Measurements from ENCODE around the gene ZNF677. TPM values are rescaled to one million over a fixed set of nuclear protein-coding genes. Genes with fewer than 3 reads are reported as not detected.
"Not testable (repeated sequence)": the region's sequence is repeated elsewhere in the genome, so short reads cannot be mapped to it uniquely, and the experiment has no call there.

ZNF677 gene
- total and polyA plus RNA-seq, 2 experiments from 2014 or later: 57.2 to 74.8 TPM

DNA sequence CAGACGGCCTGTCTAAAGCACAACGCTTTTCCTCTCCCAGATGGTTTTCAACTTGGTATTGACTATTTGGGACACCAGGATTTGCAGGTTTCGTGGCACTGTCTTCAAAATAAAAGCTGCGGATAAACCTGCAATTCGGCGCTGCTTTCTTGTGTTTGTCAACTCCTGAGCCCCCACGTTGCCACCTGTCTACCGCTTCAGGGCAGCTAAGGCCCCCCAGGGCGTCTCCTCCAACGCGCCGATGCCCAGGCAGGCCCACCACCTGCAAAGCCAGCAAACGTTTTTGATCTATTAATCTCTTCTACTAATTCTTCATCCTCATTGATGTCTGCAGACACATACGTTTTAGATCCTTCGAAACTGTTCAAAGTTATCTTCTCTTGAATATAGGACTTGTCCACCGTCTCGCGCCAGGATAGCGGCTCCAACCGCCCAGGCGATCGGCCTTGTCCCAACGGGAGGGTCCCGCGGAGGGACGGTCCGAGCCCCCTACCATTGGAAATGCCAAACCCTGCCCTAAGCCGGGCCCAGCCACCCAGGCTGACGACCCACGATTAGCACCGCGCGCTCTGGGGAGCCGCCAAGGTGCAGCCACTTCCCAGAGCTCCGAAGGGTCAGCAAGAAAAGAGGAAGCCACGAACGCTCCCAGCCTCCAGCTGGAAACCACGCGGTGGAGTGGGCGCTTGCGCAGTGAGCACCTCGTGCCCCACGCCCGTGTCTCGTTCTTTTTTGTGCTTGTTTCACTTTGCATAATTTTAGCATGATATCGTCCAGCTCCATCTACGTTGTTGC is 36.3 kb upstream of the ZNF677 start:
- Histone ChIP-seq H3K4me2 (no peak overlapping the region), H3F3A (replicated peaks; ENCODE audit: low read depth) (no peaks in the 10 kb centered on the region), H2AFZ (no peak overlapping the region), H3K27ac (ENCODE audit: low read depth) (no peak overlapping the region), H3K4me3 (no peak overlapping the region), H3K36me3 (ENCODE audit: insufficient read depth) (peaks cover 12% of the 10 kb centered on the region), H3K9me2 (ENCODE audit: insufficient read depth) (no peaks in the 10 kb centered on the region; the same call in 1 of the 2 replicates), H4K20me1 (replicated peaks; ENCODE audit: insufficient read depth) (no peaks in the 10 kb centered on the region), H3K27me3 (ENCODE audit: insufficient read depth) (no peaks in the 10 kb centered on the region), H3K79me2 (replicated peaks; ENCODE audit: insufficient read depth) (no peaks in the 10 kb centered on the region), H3K4me1 (ENCODE audit: insufficient read depth) (no peaks in the 10 kb centered on the region)
- peaks cover 86% of the 10 kb centered on the region for H3K9me3 Mint-ChIP-seq
- peaks cover 2% of the 10 kb centered on the region for H3K27me3 Mint-ChIP-seq (ENCODE audit: insufficient read depth, low read depth, poor library complexity)
- no peaks in the 10 kb centered on the region for H3K4me1 Mint-ChIP-seq
- TF ChIP-seq POLR2AphosphoS5 (IDR thresholded peaks at IDR 0.05; ENCODE audit: low read depth): no peak
- TF ChIP-seq JUNB (IDR thresholded peaks at IDR 0.05; ENCODE audit: unreplicated experiment): no peak
- TF ChIP-seq ZNF331 (CRISPR knock-in tag; IDR thresholded peaks at IDR 0.05; ENCODE audit: low read depth): no peak
- no peak for TF ChIP-seq EZH2 (IDR thresholded peaks at IDR 0.05; ENCODE audit: low read depth, unreplicated experiment)
- peaks cover 40% of the 10 kb centered on the region for H3K36me3 Mint-ChIP-seq (ENCODE audit: low read depth)
- ATAC-seq: no peak
- H3K27ac Mint-ChIP-seq: no peak overlapping the region
- DNase-seq (ENCODE audit: low spot score): no peak
- no peak overlapping the region for H3K4me3 Mint-ChIP-seq

DNA sequence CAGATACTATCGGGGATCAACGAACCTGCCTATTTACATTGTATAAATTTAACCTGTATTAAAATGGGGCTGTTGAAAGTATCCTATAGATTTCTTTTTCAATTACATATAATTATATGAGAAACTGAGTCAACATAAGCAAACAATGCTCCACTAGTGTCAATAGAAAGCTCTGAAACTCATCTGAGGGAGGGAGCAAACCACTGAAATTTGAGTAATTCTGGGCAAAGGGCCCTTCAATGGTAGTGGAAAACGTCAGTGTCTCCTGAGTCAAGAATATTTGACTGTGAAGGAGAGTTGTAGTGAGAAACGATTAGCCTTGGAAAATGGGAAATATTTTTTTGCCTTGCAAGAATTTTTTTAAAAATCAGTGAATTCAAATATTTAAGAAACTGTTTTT is 30.4 kb upstream of the ZNF677 start:
- Histone ChIP-seq H3K4me1 (ENCODE audit: insufficient read depth) (no peaks in the 10 kb centered on the region), H3K4me3 (no peak overlapping the region), H2AFZ (no peak overlapping the region), H4K20me1 (replicated peaks; ENCODE audit: insufficient read depth) (no peaks in the 10 kb centered on the region), H3K36me3 (ENCODE audit: insufficient read depth) (no peaks in the 10 kb centered on the region), H3K9me2 (ENCODE audit: insufficient read depth) (no peaks in the 10 kb centered on the region; the same call in 1 of the 2 replicates), H3F3A (replicated peaks; ENCODE audit: low read depth) (no peaks in the 10 kb centered on the region), H3K27me3 (ENCODE audit: insufficient read depth) (no peaks in the 10 kb centered on the region), H3K27ac (ENCODE audit: low read depth) (no peak overlapping the region), H3K4me2 (no peak overlapping the region), H3K79me2 (replicated peaks; ENCODE audit: insufficient read depth) (no peaks in the 10 kb centered on the region)
- H3K27ac Mint-ChIP-seq: no peak overlapping the region
- H3K4me1 Mint-ChIP-seq: no peaks in the 10 kb centered on the region
- peaks cover 57% of the 10 kb centered on the region for H3K9me3 Mint-ChIP-seq
- TF ChIP-seq EZH2phosphoT487 (IDR thresholded peaks at IDR 0.05; ENCODE audit: unreplicated experiment) (no peak), POLR2AphosphoS5 (IDR thresholded peaks at IDR 0.05; ENCODE audit: low read depth) (no peak), STAT1 (IDR thresholded peaks at IDR 0.05; ENCODE audit: unreplicated experiment) (no peak)
- peaks cover 7% of the 10 kb centered on the region; the same call in 2 of the 3 replicates for H3K36me3 Mint-ChIP-seq (ENCODE audit: low read depth)
- ATAC-seq (no peak), DNase-seq (ENCODE audit: low spot score) (no peak)
- H3K4me3 Mint-ChIP-seq: no peak overlapping the region
- H3K27me3 Mint-ChIP-seq (ENCODE audit: insufficient read depth, low read depth, poor library complexity): peaks cover 6% of the 10 kb centered on the region

DNA sequence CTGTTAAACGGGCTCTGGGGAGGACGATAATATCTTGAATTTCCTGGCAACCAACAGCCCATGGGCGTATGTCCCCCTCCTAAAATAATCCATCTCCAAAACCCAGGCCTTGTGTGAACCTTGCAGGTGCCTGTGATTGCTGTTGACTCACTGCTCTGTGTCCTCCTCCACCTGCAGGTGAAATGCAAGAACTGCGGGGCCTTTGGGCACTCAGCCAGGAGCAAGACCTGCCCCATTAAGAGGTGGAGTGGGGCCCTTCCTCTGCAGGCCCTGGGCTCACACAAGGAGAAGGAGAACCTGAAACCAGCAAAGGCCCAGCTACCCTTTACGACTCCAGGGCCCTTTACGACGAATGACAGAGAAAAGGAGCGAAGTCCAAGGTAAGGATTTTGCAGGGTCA is 27.3 kb upstream of the ZNF677 start:
- H3F3A ChIP-seq (replicated peaks; ENCODE audit: low read depth); H3K79me2 ChIP-seq (replicated peaks; ENCODE audit: insufficient read depth); H3K27me3 Mint-ChIP-seq (ENCODE audit: insufficient read depth, low read depth, poor library complexity); H4K20me1 ChIP-seq (replicated peaks; ENCODE audit: insufficient read depth); H3K4me3 ChIP-seq; H3K4me2 ChIP-seq; H3K27me3 ChIP-seq (ENCODE audit: insufficient read depth); H3K36me3 ChIP-seq (ENCODE audit: insufficient read depth); H3K4me1 ChIP-seq (ENCODE audit: insufficient read depth); H3K27ac ChIP-seq (ENCODE audit: low read depth); H3K9me2 ChIP-seq (ENCODE audit: insufficient read depth); H3K4me1 Mint-ChIP-seq; H3K27ac Mint-ChIP-seq; H2AFZ ChIP-seq; H3K4me3 Mint-ChIP-seq; H3K36me3 Mint-ChIP-seq (ENCODE audit: low read depth): not testable (repeated sequence)
- ATAC-seq (peak; percentile 99), DNase-seq (ENCODE audit: low spot score) (peak; percentile 28)
- TF ChIP-seq, protein P1, sequence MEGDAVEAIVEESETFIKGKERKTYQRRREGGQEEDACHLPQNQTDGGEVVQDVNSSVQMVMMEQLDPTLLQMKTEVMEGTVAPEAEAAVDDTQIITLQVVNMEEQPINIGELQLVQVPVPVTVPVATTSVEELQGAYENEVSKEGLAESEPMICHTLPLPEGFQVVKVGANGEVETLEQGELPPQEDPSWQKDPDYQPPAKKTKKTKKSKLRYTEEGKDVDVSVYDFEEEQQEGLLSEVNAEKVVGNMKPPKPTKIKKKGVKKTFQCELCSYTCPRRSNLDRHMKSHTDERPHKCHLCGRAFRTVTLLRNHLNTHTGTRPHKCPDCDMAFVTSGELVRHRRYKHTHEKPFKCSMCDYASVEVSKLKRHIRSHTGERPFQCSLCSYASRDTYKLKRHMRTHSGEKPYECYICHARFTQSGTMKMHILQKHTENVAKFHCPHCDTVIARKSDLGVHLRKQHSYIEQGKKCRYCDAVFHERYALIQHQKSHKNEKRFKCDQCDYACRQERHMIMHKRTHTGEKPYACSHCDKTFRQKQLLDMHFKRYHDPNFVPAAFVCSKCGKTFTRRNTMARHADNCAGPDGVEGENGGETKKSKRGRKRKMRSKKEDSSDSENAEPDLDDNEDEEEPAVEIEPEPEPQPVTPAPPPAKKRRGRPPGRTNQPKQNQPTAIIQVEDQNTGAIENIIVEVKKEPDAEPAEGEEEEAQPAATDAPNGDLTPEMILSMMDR (conservative IDR thresholded peaks at IDR 0.05; ENCODE audit: low read depth in 2 of 2): peak in 1 of 2 experiments; percentile 39; a peak in 2 of 4 replicates
- peaks cover 48% of the 10 kb centered on the region for H3K9me3 Mint-ChIP-seq
